ENCODE measurements around the gene PAM16.

The PAM16 gene

DNA sequence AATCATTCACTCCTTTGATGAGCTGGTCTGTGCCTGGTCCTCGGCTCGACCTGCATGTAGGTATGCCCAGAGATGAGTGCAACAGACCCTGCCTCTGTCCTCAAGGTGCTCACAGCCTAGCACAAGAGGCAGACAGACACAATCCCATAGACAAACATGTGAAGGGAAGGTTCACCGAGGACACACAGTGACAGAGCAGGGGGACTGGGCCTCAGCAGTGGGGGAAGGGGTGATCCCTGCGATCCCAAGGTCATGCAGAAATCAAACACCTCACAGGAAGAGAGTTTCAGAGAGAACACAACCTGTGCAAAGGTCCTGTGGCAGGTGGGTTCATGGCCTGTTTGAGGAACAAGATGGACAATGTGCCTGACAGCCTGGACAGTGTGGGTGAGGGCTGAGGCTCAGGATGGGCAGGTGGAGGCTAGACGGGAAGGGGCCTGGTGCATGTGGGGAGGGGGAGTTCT lies 16.3 kb upstream of the PAM16 start:
- peaks cover 46% of the 10 kb centered on the region for H3K36me3 Mint-ChIP-seq
- H3K27ac Mint-ChIP-seq = peak overlapping the region; percentile 88
- H3K4me1 Mint-ChIP-seq = peaks cover 23% of the 10 kb centered on the region
- DNase-seq (ENCODE audit: low spot score in 2 of 2) (no peak), ATAC-seq (no peak)
- H3K4me3 Mint-ChIP-seq = no peak overlapping the region
- no peaks in the 10 kb centered on the region for H3K9me3 Mint-ChIP-seq

DNA sequence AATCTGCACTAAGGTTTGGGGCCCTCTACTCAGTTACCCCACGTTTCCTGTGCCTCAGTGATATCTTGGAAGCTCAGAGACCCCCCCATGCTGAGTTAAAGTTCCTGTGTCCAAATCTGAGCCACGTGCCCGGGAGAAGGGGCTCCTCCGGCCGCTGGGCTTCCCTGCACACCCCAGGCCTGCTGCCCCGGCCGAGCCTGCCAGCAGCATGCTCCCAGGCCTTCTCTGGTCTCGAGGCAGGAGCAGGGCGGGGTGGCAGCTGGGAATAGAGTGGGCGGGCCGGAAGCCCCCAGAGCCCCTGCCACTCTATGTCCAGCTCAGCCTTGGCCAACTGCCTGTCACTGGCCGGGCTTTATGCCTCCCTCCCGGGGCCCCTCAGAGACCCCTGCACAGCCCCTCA lies 14.9 kb upstream of the PAM16 start:
- DNase-seq (ENCODE audit: low spot score in 2 of 2) (no peak), ATAC-seq (no peak)
- Mint-ChIP-seq H3K27ac (peak overlapping the region; percentile 79), H3K36me3 (peaks cover 54% of the 10 kb centered on the region), H3K4me3 (no peak overlapping the region), H3K9me3 (no peaks in the 10 kb centered on the region), H3K4me1 (peaks cover 19% of the 10 kb centered on the region)

DNA sequence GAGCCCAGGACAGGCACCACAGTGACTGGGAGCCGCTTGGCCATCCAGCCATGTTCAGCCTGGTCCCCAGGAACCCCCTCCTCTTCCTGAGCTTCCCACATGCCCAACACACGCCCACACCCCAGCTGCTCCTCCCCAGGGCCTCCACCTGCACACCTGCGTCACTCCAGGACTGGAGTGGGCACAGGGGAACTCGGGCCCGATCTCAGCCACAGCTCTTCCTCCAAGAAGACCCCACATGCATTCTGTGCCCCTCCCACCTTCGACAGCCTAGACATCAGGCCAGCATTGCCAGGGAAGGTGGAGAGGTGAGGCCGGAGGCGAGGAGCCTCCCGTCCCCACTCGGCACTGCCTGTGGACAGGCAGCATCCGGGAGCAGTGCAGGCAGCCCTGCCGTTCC lies 14.5 kb upstream of the PAM16 start:
- Mint-ChIP-seq H3K4me3 (no peak overlapping the region), H3K36me3 (peaks cover 58% of the 10 kb centered on the region), H3K27ac (no peak overlapping the region), H3K9me3 (no peaks in the 10 kb centered on the region), H3K4me1 (peaks cover 19% of the 10 kb centered on the region)
- ATAC-seq (no peak), DNase-seq (ENCODE audit: low spot score in 2 of 2) (no peak)

DNA sequence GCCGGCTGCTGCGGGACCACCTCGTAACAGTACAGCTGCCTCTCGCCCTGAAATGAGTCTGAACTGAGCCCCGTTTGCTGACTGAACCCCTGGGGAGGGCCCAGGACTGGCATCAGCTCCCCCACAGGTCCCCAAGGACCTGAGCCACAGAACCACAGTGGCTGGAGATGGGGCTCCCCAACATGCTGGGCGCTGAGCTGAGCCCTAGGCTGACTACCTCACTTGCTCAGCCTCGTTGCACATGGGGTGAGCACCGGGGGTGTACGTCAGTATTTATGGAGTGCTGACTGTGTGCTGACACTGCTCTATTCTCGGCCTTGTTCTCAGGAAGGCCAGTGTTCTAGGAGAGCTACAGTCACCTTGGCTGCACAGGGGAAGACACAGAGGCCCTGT lies 13.9 kb upstream of the PAM16 start:
- H3K27ac Mint-ChIP-seq = no peak overlapping the region
- DNase-seq (ENCODE audit: low spot score in 2 of 2) (no peak), ATAC-seq (peak; percentile 14)
- H3K4me1 Mint-ChIP-seq = peaks cover 16% of the 10 kb centered on the region
- H3K4me3 Mint-ChIP-seq = no peak overlapping the region
- no peaks in the 10 kb centered on the region for H3K9me3 Mint-ChIP-seq
- peaks cover 64% of the 10 kb centered on the region for H3K36me3 Mint-ChIP-seq

DNA sequence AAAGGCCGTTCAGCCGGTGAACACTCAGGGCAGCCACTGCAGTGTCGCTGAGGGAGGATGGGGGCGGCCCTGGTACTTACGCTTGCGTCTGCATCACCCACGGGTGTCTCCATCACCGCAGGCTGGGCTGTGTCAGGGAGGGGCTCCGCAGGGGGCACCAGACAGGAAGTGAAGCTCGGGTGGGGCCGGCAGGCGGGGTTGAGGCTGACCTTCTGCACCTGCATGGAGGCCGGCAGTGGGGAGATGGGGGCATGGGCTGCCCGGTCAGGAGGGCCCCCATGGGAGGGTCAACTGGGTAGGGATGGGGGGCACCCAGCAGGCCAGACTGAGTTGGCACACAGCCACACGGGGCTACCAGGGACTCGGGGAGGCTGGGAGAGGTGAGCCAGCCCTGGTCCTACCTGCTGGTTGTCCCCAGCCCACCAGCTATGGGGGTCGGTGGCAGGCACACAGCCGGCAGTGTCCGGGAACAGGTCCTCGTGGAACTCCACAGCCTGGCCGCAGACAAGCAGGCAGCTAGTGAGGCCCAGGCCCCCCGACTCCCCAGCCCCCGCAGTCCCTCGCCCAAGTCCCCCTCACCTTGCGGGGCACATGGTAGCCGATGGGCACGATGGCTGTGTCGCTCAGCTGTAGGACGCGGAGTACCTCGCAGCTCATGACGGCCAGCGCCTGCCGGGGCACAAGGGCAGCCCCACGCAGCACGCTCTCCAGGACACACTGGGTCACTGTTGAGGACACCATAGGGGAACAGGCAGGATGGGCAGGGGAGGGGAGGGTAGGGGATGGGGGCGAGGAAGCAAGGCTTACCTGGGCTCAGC lies 13.3 kb upstream of the PAM16 start:
- no peak overlapping the region for H3K4me3 Mint-ChIP-seq
- no peak for ATAC-seq
- no peaks in the 10 kb centered on the region for H3K9me3 Mint-ChIP-seq
- H3K27ac Mint-ChIP-seq = no peak overlapping the region
- H3K4me1 Mint-ChIP-seq = peaks cover 14% of the 10 kb centered on the region
- H3K36me3 Mint-ChIP-seq = peaks cover 70% of the 10 kb centered on the region
- DNase-seq (ENCODE audit: low spot score in 2 of 2) = no peak

DNA sequence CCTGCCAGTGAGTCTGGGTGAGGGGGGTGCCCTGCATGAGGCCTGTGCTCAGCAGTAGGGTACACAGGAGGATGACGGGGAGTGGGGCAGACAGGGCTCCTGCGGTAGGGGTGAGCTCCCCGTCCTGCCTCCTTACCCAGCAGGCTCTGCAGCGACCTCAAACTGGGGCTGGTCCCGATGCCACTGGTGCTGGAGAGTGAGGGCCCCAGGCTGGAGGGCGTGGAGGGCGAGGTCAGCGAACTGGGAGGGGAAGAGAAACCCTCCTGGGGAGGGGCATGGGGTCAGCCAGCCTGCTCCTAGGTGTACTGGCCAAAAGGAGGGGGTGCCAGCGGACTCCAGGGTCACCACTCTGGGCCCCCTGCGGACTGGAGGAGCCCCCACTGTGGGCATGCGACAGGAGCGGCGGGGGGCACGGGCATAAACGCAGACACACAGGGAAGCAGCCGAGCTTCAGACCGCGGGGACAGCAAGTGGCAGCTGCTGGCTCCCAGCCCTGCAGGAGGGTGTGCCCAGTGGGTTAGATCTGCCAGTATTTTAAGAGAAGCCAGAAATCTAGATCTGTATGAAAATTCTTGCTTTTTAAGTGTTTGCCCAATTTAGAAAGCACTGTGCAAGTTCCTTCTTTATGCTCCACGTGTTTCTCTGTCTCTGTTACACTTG lies 11.5 kb upstream of the PAM16 start:
- ATAC-seq (no peak), DNase-seq (ENCODE audit: low spot score in 2 of 2) (no peak)
- Mint-ChIP-seq H3K4me3 (no peak overlapping the region), H3K36me3 (peaks cover 76% of the 10 kb centered on the region), H3K27ac (peak overlapping the region; percentile 50), H3K9me3 (no peaks in the 10 kb centered on the region), H3K4me1 (peaks cover 9% of the 10 kb centered on the region)

DNA sequence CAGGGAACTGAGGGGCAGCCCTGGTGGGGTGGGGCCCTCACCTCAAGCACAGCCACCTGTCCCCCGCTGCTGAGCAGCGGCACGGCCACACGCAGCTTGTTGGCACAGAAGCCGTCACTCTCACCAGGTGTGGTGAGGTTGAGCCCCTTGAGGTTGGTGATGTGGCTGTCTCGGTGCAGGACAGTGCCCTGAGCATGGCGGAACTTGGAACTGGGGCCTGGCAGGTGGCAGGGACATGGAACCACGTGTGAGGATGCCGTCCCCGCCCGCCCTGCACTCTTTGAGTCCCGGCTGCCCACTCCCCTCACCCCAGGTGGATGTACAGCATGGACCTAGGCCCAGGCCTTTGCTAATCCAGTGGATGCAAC lies 10.8 kb upstream of the PAM16 start:
- ATAC-seq (no peak), DNase-seq (ENCODE audit: low spot score in 2 of 2) (no peak)
- peaks cover 4% of the 10 kb centered on the region for H3K4me1 Mint-ChIP-seq
- H3K4me3 Mint-ChIP-seq = no peak overlapping the region
- H3K9me3 Mint-ChIP-seq = no peaks in the 10 kb centered on the region
- no peak overlapping the region for H3K27ac Mint-ChIP-seq
- H3K36me3 Mint-ChIP-seq = peaks cover 77% of the 10 kb centered on the region

DNA sequence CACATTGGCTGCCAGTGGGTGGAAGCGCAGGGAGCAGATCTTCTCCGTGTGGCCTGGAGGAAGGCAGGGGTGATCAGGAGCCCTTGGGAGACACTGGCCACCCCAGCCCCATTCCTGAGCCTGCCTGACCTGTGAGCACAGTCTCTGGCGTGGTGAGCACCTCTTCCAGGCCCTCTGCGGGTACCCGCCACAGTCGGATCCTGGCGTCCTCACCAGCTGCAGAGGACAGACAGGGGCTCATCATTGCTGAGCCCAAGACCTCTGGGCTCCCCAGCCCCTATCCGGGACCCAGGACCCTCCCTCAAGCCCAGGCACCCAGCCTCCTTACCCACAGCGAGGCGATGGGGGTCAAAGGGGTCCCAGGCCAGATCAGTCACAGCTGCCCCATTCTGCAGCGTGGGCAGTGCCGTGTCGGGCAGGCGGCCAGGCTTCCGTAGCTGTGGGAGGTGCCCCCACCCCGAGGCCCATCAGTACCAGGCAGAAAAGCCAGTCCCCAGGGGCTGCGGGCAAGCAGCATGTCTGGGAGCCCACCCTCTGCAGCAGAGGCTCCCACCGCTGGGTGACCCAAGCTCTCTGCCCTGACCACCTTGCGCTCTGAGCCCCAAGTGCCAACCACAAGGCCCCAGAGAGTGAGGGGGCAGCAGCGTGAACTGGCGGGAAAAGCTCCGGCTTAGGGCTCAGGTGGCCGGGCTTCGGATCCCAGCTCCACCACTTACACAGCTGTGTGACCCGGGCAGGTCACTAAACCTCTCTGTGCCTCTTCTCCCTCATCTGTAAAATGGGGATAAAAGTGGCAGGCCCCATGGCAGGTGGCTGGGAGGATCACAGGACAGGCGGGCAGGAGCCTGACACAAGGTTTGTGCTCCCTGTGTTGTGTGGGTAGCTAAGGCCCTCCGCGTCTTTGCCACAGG lies 10.2 kb upstream of the PAM16 start:
- no peak overlapping the region for H3K4me3 Mint-ChIP-seq
- H3K36me3 Mint-ChIP-seq = peaks cover 77% of the 10 kb centered on the region
- ATAC-seq (no peak), DNase-seq (ENCODE audit: low spot score in 2 of 2) (no peak)
- H3K9me3 Mint-ChIP-seq = no peaks in the 10 kb centered on the region
- H3K27ac Mint-ChIP-seq = no peak overlapping the region
- peaks cover 4% of the 10 kb centered on the region for H3K4me1 Mint-ChIP-seq

DNA sequence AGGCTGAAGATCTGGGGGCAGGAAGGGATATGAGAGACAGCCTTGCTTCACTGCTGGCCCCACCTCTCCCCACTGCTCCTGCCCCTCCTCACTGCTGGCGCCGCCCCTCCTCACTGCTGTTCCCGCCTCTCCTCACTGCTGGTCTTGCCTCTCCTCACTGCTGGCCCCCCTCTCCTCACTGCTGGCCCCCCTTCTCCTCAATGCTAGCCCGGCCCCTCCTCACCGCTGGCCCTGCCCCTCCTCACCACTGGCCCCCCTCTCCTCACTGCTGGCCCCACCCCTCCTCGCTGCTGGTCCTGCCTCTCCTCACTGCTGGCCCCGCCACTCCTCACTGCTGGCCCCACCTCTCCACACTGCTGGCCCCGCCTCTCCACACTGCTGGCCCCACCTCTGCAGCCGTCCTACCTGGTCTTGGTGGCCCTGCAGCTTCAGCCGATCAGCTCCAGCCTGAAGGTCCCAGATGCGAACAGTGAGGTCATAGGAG lies 9.5 kb upstream of the PAM16 start:
- H3K36me3 Mint-ChIP-seq = peaks cover 80% of the 10 kb centered on the region
- no peaks in the 10 kb centered on the region for H3K9me3 Mint-ChIP-seq
- DNase-seq (ENCODE audit: low spot score in 2 of 2) = no peak

DNA sequence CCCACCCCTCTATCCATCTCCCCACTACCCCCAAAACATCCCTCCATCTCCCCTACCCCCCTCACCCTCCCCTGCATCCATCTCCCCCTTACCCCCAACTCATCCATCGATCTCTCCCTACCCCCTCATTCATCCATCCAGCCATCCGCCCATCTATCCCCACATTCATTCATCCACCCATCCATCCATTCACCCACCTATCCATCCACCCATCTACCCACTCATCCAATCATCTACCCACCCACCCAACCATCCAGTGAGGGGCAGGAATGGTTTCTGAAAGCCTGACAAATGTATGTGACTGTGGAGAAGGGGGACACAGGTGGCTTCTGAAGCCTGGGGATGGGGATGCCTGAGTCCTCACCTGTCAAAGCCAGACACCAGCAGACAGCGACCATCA lies 8.8 kb upstream of the PAM16 start:
- Mint-ChIP-seq H3K9me3 (no peaks in the 10 kb centered on the region), H3K27ac (peak overlapping the region; percentile 23), H3K4me3 (no peak overlapping the region), H3K4me1 (peaks cover 4% of the 10 kb centered on the region), H3K36me3 (peaks cover 87% of the 10 kb centered on the region)
- no peak for ATAC-seq
- DNase-seq (ENCODE audit: low spot score in 2 of 2) = no peak

More for the DNA sequence above, 9.5 kb upstream of the PAM16 start:
- H3K4me3 Mint-ChIP-seq = no peak overlapping the region
- peaks cover 4% of the 10 kb centered on the region for H3K4me1 Mint-ChIP-seq
- ATAC-seq = peak; percentile 12
- H3K27ac Mint-ChIP-seq = peak overlapping the region; percentile 23

DNA sequence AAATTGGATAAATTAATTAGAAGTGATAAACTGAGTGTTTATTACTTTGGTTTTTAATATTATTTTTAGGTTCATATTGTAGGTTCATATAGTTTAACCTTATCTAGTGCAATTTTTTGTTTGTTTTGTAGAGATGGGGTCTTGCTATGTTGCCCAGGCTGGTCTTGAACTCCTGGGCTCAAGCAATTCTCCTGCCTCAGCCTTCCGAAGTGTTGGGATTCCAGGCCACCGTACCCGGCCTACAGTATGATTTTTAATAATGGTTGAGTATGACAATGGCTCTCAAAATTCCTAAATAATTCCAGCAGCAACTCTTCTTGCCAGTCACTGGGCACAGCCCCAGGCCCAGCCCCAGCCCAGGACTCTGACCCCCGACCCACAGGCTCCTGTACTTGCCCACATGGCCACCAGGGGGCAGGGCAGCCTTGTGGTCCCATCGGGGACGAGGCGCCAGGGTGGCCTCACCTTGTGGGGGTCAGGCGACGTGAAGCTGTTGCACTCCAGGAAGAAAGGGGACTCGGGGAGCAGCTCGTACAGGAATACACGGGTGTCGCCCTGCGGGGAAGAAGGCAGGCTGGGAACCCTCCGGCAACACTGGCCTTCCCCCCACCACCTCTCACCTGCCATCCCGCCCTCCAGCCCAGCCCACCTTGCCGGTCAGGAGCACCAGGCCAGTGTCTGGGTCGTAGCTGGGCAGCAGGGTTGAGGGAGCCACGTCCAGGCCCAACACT lies 7.9 kb upstream of the PAM16 start:
- Mint-ChIP-seq H3K36me3 (peaks cover 92% of the 10 kb centered on the region), H3K4me3 (no peak overlapping the region), H3K9me3 (no peaks in the 10 kb centered on the region), H3K27ac (peak overlapping the region; percentile 78), H3K4me1 (peaks cover 4% of the 10 kb centered on the region)
- DNase-seq (ENCODE audit: low spot score in 2 of 2) (peak; percentile 68 to 84), ATAC-seq (peak; percentile 77)

DNA sequence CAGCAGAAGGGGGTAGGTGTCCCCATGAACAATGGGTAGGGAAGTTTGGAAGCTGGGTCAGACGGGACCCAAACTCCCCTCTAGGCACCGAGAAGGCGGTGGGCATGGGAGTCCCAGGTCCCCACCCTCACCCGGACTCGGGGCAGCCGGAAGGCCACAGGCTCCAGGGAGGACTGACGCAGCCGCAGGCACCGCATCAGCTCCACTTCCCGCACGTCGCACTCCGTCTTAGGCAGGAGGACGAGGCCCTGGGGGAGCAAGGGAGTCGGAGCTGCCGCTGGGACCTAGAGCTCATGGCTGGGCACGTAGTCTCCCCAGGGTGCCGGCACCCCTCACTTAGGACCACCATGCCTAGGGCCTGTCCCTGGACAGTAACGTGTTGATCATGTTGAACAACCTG lies 7.1 kb upstream of the PAM16 start:
- no peak overlapping the region for H3K27ac Mint-ChIP-seq
- peaks cover 8% of the 10 kb centered on the region for H3K4me1 Mint-ChIP-seq
- no peak overlapping the region for H3K4me3 Mint-ChIP-seq
- no peak for DNase-seq (ENCODE audit: low spot score in 2 of 2)
- H3K36me3 Mint-ChIP-seq = peaks cover 92% of the 10 kb centered on the region
- no peak for ATAC-seq
- H3K9me3 Mint-ChIP-seq = no peaks in the 10 kb centered on the region

DNA sequence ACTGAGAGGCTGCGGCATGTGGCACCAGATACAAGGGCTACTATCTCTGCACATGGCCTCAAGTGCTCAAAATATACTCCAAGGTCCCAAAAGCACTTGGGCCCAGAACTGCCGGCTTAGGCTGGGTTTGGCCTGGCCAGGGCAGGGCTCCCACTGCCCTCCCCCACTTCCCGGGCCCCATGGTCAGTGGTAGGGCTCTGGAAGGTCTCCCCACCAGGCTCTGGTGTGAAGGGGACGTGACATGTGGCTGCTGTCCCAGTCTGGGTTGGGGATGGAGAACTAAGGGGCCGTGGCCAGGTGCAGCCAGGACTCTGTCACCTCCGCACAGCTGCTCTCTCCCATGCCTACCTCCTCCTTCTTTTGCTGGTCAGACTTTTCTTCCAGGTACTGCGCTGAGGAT lies 5.7 kb upstream of the PAM16 start:
- peaks cover 8% of the 10 kb centered on the region for H3K4me1 Mint-ChIP-seq
- peaks cover 84% of the 10 kb centered on the region for H3K36me3 Mint-ChIP-seq
- H3K27ac Mint-ChIP-seq = no peak overlapping the region
- H3K4me3 Mint-ChIP-seq = no peak overlapping the region
- no peaks in the 10 kb centered on the region for H3K9me3 Mint-ChIP-seq
- no peak for DNase-seq (ENCODE audit: low spot score in 2 of 2)
- no peak for ATAC-seq

DNA sequence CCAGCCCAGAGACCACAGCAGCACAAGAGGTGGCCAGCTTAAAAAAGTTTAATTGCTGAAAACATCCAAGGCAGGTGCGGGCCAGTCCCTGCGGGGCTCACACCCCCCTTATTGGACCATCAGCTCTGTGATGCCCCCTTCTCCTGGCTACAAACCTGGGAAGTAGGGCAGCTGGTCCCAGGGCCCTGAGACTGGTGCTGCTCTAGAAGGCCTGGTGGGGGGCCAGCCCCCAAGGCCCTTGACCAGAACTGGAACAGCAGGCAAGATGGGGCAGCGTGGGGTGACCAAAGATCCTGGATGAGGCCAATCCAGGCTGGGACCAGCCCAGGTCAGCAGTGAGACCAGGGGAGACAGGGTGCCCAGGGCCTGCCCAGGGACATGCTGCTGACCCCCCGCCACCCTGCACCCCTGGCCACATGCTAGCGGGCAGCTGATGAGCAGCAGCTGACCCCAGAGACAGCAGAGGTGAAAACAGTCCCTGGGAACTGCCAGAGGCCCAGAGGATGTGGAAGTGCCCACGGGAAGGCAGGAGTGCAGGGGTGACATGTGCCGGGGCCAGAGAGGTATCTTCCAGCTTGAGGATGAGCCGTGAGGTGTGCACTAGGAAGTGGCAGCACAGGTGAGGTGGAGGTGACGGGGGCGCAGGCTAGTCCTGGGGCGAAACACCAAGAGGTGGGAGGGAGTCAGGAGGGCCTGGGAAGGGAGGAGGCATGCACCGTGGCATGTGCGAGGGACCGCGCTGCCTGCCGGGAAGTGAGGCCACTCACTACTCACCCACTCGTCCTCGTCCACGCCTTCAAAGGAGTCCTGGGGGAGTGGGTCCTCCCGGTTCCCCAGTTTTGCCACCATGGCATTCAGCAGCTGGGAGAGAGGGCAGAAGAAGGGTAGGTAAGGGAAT lies 3.6 kb upstream of the PAM16 start:
- Mint-ChIP-seq H3K9me3 (no peaks in the 10 kb centered on the region), H3K4me3 (no peak overlapping the region), H3K36me3 (peaks cover 81% of the 10 kb centered on the region), H3K27ac (peak overlapping the region; percentile 76), H3K4me1 (peaks cover 8% of the 10 kb centered on the region)
- ATAC-seq (no peak), DNase-seq (ENCODE audit: low spot score in 2 of 2) (no peak)

Data from stimulated activated effector memory CD8-positive, alpha-beta T cell treated with anti-CD3 and anti-CD28 coated beads, Interleukin-12 subunit alpha, Interleukin-12 subunit beta, amount 100 ng/mL, for 72 hours (primary cell).